ENCODE measurements around the gene TBX2. TPM values are rescaled to one million over a fixed set of nuclear protein-coding genes. Genes with fewer than 3 reads are reported as not detected.

The TBX2 gene
- total and polyA plus RNA-seq, 2 experiments from 2014 or later: 19.6 to 27.5 TPM

- Histone ChIP-seq H3K4me3 (no peak overlapping the region), H3K27me3 (peaks cover 18% of the 10 kb centered on the region), H3K27ac (no peak overlapping the region), H3K79me2 (peaks cover 55% of the 10 kb centered on the region), H4K20me1 (ENCODE audit: insufficient read depth, poor library complexity, severe bottlenecking) (no peaks in the 10 kb centered on the region), H3K9me3 (ENCODE audit: low read depth) (no peaks in the 10 kb centered on the region), H3K4me1 (ENCODE audit: insufficient read depth) (peaks cover 20% of the 10 kb centered on the region), H3K4me2 (no peak overlapping the region), H2AFZ (no peak overlapping the region), H3K36me3 (replicated peaks; ENCODE audit: insufficient read depth, low read depth) (no peaks in the 10 kb centered on the region), H3K9me2 (replicated peaks; ENCODE audit: insufficient read depth) (no peaks in the 10 kb centered on the region)
- TF ChIP-seq EZH2phosphoT487 (IDR thresholded peaks at IDR 0.05; ENCODE audit: low read depth, severe bottlenecking, unreplicated experiment) (no peak), EZH2 (IDR thresholded peaks at IDR 0.05; ENCODE audit: borderline replicate concordance) (no peak), CTCF (IDR thresholded peaks at IDR 0.05; ENCODE audit: poor library complexity) (no peak)
- DNase-seq (ENCODE audit: low spot score): no peak
- WGBS (ENCODE audit: low lambda C conversion rate, missing lambda C conversion rate): 95% methylated on average over 19 of the region's 19 CpGs
These were observed 7.9 kb upstream of the TBX2 start for GRCh38 chr17:61391595-61392291.

- peaks cover 27% of the 10 kb centered on the region for H3K27me3 ChIP-seq
These were observed 7.0 kb upstream of the TBX2 start for GRCh38 chr17:61392679-61393078.

GRCh38 chr17:61393550-61393903 lies 6.1 kb upstream of the TBX2 start:
- no peaks in the 10 kb centered on the region for H3K9me2 ChIP-seq (replicated peaks; ENCODE audit: insufficient read depth)
- peaks cover 65% of the 10 kb centered on the region for H3K79me2 ChIP-seq
- H3K27ac ChIP-seq: no peak overlapping the region
- H3K4me1 ChIP-seq (ENCODE audit: insufficient read depth): peaks cover 20% of the 10 kb centered on the region
- H3K9me3 ChIP-seq (ENCODE audit: low read depth): no peaks in the 10 kb centered on the region
- no peaks in the 10 kb centered on the region for H4K20me1 ChIP-seq (ENCODE audit: insufficient read depth, poor library complexity, severe bottlenecking)
- TF ChIP-seq CTCF (IDR thresholded peaks at IDR 0.05; ENCODE audit: poor library complexity): peak; percentile 17
- TF ChIP-seq EZH2 (IDR thresholded peaks at IDR 0.05; ENCODE audit: borderline replicate concordance): no peak
- 73% methylated on average over 3 of the region's 3 CpGs for WGBS (ENCODE audit: low lambda C conversion rate, missing lambda C conversion rate)
- H3K4me2 ChIP-seq: no peak overlapping the region
- H3K4me3 ChIP-seq: no peak overlapping the region
- no peaks in the 10 kb centered on the region for H3K36me3 ChIP-seq (replicated peaks; ENCODE audit: insufficient read depth, low read depth)
- H3K27me3 ChIP-seq: peaks cover 35% of the 10 kb centered on the region
- DNase-seq (ENCODE audit: low spot score): no peak
- H2AFZ ChIP-seq: no peak overlapping the region

More at GRCh38 chr17:61392679-61393078, 7.0 kb upstream of the TBX2 start:
- H3K79me2 ChIP-seq: peaks cover 59% of the 10 kb centered on the region
- H2AFZ ChIP-seq: no peak overlapping the region
- H3K9me3 ChIP-seq (ENCODE audit: low read depth): no peaks in the 10 kb centered on the region
- H3K4me2 ChIP-seq: no peak overlapping the region
- no peak for DNase-seq (ENCODE audit: low spot score)
- H4K20me1 ChIP-seq (ENCODE audit: insufficient read depth, poor library complexity, severe bottlenecking): no peaks in the 10 kb centered on the region
- H3K9me2 ChIP-seq (replicated peaks; ENCODE audit: insufficient read depth): no peaks in the 10 kb centered on the region
- no peak overlapping the region for H3K27ac ChIP-seq
- peaks cover 20% of the 10 kb centered on the region for H3K4me1 ChIP-seq (ENCODE audit: insufficient read depth)
- no peaks in the 10 kb centered on the region for H3K36me3 ChIP-seq (replicated peaks; ENCODE audit: insufficient read depth, low read depth)
- TF ChIP-seq CTCF (IDR thresholded peaks at IDR 0.05; ENCODE audit: poor library complexity) (no peak), EZH2phosphoT487 (IDR thresholded peaks at IDR 0.05; ENCODE audit: low read depth, severe bottlenecking, unreplicated experiment) (no peak), EZH2 (IDR thresholded peaks at IDR 0.05; ENCODE audit: borderline replicate concordance) (no peak)
- H3K4me3 ChIP-seq: no peak overlapping the region
- WGBS (ENCODE audit: low lambda C conversion rate, missing lambda C conversion rate): 73% methylated on average over 3 of the region's 3 CpGs
